PFSK-1 (cell line): ENCODE measurements around the gene CSF1.

Experiments
- FOXP2 ChIP-seq: optimal IDR thresholded peaks from 2 replicates; pipeline ENCODE3; 2011; ENCODE audit warnings: borderline replicate concordance, control low read depth, inconsistent platforms; ENCODE audit not compliant: insufficient read depth; ENCODE audit errors: extremely low read length, extremely low read depth
- POLR2AphosphoS5 ChIP-seq: IDR thresholded peaks from 2 replicates; pipeline ENCODE4 v1.6.1; 2012; ENCODE audit warnings: low read depth, mild to moderate bottlenecking, control low read depth, low read length, moderate library complexity
- SIN3A ChIP-seq: IDR thresholded peaks from 2 replicates; pipeline ENCODE4 v1.6.1; 2012; ENCODE audit warnings: mild to moderate bottlenecking, low read length, moderate library complexity, borderline replicate concordance; ENCODE audit not compliant: insufficient read depth
- TAF1 ChIP-seq: IDR thresholded peaks from 2 replicates; pipeline ENCODE4 v1.6.1; 2012; ENCODE audit warnings: low read length, control low read depth, borderline replicate concordance; ENCODE audit not compliant: insufficient read depth
- TF ChIP-seq, protein P1 (sequence below), 2 experiments: IDR thresholded peaks; 2 replicates each; pipeline versions ENCODE4 v1.6.1 to v1.8.0; 2011 to 2012; ENCODE audit warnings: low read depth in 2 of 2, low read length in 2 of 2, control low read depth in 1 of 2, inconsistent platforms in 1 of 2, mild to moderate bottlenecking in 1 of 2, moderate library complexity in 1 of 2; ENCODE audit not compliant: insufficient read depth in 1 of 2

DNA sequence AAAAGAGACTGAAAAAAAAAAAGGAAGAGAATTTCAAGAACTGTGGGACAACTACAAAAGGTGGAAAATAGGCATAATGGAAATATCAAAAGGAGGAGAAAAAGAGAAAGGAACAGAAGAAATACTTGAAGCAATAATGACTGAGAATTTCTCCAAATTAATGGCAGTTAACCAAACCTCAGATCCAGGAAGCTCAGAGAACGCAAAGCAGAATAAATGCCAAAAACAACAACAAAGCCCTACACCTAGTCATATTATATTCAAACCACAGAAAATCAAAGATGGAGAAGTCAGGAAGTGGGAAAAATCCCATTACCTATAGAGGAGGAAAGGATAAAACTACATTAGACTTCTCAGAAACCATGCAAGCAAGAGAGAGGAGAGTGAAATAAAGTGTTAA lies 53.2 kb downstream of the CSF1 start:
- no peak for TF ChIP-seq POLR2AphosphoS5
- no peak for TF ChIP-seq TAF1
- TF ChIP-seq, protein P1, sequence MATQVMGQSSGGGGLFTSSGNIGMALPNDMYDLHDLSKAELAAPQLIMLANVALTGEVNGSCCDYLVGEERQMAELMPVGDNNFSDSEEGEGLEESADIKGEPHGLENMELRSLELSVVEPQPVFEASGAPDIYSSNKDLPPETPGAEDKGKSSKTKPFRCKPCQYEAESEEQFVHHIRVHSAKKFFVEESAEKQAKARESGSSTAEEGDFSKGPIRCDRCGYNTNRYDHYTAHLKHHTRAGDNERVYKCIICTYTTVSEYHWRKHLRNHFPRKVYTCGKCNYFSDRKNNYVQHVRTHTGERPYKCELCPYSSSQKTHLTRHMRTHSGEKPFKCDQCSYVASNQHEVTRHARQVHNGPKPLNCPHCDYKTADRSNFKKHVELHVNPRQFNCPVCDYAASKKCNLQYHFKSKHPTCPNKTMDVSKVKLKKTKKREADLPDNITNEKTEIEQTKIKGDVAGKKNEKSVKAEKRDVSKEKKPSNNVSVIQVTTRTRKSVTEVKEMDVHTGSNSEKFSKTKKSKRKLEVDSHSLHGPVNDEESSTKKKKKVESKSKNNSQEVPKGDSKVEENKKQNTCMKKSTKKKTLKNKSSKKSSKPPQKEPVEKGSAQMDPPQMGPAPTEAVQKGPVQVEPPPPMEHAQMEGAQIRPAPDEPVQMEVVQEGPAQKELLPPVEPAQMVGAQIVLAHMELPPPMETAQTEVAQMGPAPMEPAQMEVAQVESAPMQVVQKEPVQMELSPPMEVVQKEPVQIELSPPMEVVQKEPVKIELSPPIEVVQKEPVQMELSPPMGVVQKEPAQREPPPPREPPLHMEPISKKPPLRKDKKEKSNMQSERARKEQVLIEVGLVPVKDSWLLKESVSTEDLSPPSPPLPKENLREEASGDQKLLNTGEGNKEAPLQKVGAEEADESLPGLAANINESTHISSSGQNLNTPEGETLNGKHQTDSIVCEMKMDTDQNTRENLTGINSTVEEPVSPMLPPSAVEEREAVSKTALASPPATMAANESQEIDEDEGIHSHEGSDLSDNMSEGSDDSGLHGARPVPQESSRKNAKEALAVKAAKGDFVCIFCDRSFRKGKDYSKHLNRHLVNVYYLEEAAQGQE (IDR thresholded peaks at IDR 0.05; ENCODE audit: insufficient read depth in 1 of 2, low read depth in 2 of 2, low read length in 2 of 2) = no peak
- no peak for TF ChIP-seq SIN3A
- no peak for TF ChIP-seq FOXP2
